ENCODE data around the gene TMEM170B. TPM values are rescaled to one million over a fixed set of nuclear protein-coding genes. Genes with fewer than 3 reads are reported as not detected.

Gene TMEM170B
- total and polyA plus RNA-seq, 9 of the 15 experiments (the other 6 are each of a cell fraction or from before 2014, with no cell fraction given) = 0.03 to 0.11 (median 0.07) TPM

GRCh38 chr6:11605507-11605905 is 68.0 kb downstream of the TMEM170B start:
- no peak for FAIRE-seq
- intact Hi-C loops (cut with micrococcal nuclease) = no loop called here
- H3K4me3 ChIP-seq = no peak overlapping the region
- H3K36me3 ChIP-seq (ENCODE audit: control insufficient read depth, insufficient read depth, low read length) = no peaks in the 10 kb centered on the region
- CTCF ChIA-PET (ENCODE audit: low intra/inter-chr PET ratio) = no interaction called here
- no peak overlapping the region for H2AFZ ChIP-seq (ENCODE audit: low read depth, low read length)
- in situ Hi-C loops (cut with MboI) = no loop called here
- H4K20me1 ChIP-seq (replicated peaks; ENCODE audit: control insufficient read depth, insufficient read depth, low read length) = no peaks in the 10 kb centered on the region
- H3K79me2 ChIP-seq (ENCODE audit: control insufficient read depth, insufficient read depth, low read length) = no peaks in the 10 kb centered on the region
- no peaks in the 10 kb centered on the region for H3K9me3 ChIP-seq (replicated peaks; ENCODE audit: control insufficient read depth, insufficient read depth, low read depth, low read length)
- 1% methylated on average over 4 of the region's 4 CpGs for WGBS (ENCODE audit: insufficient coverage, low coverage, missing lambda C conversion rate)
- no peak for ATAC-seq
- peaks cover 22 to 44% of the 10 kb centered on the region in 2 experiments for H3K27me3 ChIP-seq (ENCODE audit: control insufficient read depth in 2 of 2, insufficient read depth in 2 of 2, low read length in 2 of 2)
- H3K27ac ChIP-seq (ENCODE audit: extremely low read depth, low read depth, low read length) = no peak overlapping the region
- TF ChIP-seq CBX3 (IDR thresholded peaks at IDR 0.05; ENCODE audit: borderline replicate concordance in 1 of 2, low read length in 2 of 2) (no peak), NFATC3 (IDR thresholded peaks at IDR 0.05) (no peak), ARID3B (CRISPR knock-in tag; IDR thresholded peaks at IDR 0.05; ENCODE audit: borderline replicate concordance) (no peak), CAMTA2 (CRISPR knock-in tag; conservative IDR thresholded peaks at IDR 0.05) (no peak), ZNF133 (CRISPR knock-in tag; IDR thresholded peaks at IDR 0.05) (no peak), ZNF561 (CRISPR knock-in tag; conservative IDR thresholded peaks at IDR 0.05) (no peak), ZNF124 (CRISPR knock-in tag; IDR thresholded peaks at IDR 0.05) (no peak), ATF3 (IDR thresholded peaks at IDR 0.05) (no peak), ATF3 (CRISPR knock-in tag; conservative IDR thresholded peaks at IDR 0.05) (no peak), BACH1 (tag; IDR thresholded peaks at IDR 0.05) (no peak), LARP7 (IDR thresholded peaks at IDR 0.05) (no peak), BRD4 (IDR thresholded peaks at IDR 0.05) (no peak), DIDO1 (tag; IDR thresholded peaks at IDR 0.05; ENCODE audit: low read depth) (no peak), ATF4 (CRISPR knock-in tag; IDR thresholded peaks at IDR 0.05) (no peak), ZNF408 (CRISPR knock-in tag; IDR thresholded peaks at IDR 0.05; ENCODE audit: low read depth) (no peak), ATF1 (CRISPR knock-in tag; IDR thresholded peaks at IDR 0.05) (no peak), ATF1 (tag; IDR thresholded peaks at IDR 0.05) (no peak)
- DNase-seq (ENCODE audit: extremely low read depth in 1 of 4, low spot score in 3 of 4) = no peak
- POLR2A ChIA-PET = no interaction called here
- H3K4me1 ChIP-seq (replicated peaks in 1 of 2; ENCODE audit: control insufficient read depth in 2 of 2, insufficient read depth in 2 of 2, low read length in 2 of 2) = no peaks in the 10 kb centered on the region
- BruUV-seq (replicated peaks) = no TSS peak
- H3K4me2 ChIP-seq (ENCODE audit: insufficient read depth, low read length) = no peak overlapping the region
- no peaks in the 10 kb centered on the region for H3K9me1 ChIP-seq (ENCODE audit: control insufficient read depth, insufficient read depth, low read length)
- H3K9ac ChIP-seq (ENCODE audit: insufficient read depth in 1 of 2, low read depth in 2 of 2, low read length in 2 of 2) = no peak overlapping the region

Measured in K562 (cell line).